HL-60 (cell line): ENCODE measurements around the gene RIC8B.

Source experiments
- CTCF ChIP-seq: IDR thresholded peaks from one replicate; pipeline ENCODE4 v1.5.1; 2011; ENCODE audit warnings: low read length, control low read depth, inconsistent platforms; ENCODE audit not compliant: insufficient read depth
- GABPA ChIP-seq: IDR thresholded peaks from 2 replicates; pipeline ENCODE4 v1.6.1; 2012; ENCODE audit warnings: low read depth
- POLR2AphosphoS5 ChIP-seq: IDR thresholded peaks from 2 replicates; pipeline ENCODE4 v1.6.1; 2012; ENCODE audit warnings: low read depth
- REST ChIP-seq: IDR thresholded peaks from 2 replicates; pipeline ENCODE4 v1.6.1; 2012; ENCODE audit warnings: low read depth; ENCODE audit not compliant: insufficient replicate concordance
- SPI1 ChIP-seq: IDR thresholded peaks from 2 replicates; pipeline ENCODE4 v1.6.1; 2012; ENCODE audit warnings: low read depth, mild to moderate bottlenecking, borderline replicate concordance

DNA sequence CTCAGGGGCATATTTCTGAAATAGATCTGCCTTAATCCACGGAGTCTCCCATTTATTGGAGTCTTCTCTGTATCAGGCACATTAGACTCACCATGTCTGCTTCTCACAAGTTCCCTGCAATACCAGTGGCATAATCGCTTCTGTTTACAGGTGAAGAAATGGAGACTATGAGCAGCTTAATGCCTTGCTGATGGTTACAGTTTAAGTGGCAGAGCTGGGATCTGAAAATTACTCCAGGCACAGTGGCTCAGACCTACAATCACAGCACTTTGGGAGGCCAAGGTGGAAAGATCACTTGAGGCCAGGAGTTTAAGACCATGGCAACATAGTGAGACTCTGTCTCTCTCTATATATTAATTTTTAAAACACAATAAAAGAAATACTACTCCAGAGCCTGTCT lies 7.3 kb upstream of the RIC8B start:
- TF ChIP-seq CTCF (no peak), POLR2AphosphoS5 (no peak), REST (no peak), GABPA (no peak), SPI1 (no peak)
